ENCODE data around the gene LOX. TPM values are rescaled to one million over a fixed set of nuclear protein-coding genes. Genes with fewer than 3 reads are reported as not detected.
A peak's percentile ranks its signal among the peaks of the same experiment; 100 is the strongest.

LOX gene, protein sequence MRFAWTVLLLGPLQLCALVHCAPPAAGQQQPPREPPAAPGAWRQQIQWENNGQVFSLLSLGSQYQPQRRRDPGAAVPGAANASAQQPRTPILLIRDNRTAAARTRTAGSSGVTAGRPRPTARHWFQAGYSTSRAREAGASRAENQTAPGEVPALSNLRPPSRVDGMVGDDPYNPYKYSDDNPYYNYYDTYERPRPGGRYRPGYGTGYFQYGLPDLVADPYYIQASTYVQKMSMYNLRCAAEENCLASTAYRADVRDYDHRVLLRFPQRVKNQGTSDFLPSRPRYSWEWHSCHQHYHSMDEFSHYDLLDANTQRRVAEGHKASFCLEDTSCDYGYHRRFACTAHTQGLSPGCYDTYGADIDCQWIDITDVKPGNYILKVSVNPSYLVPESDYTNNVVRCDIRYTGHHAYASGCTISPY
- polyA plus RNA-seq (2013, experiment 1 of 2) = 257 TPM
- 186 TPM for polyA plus RNA-seq (2013, experiment 2 of 2)

DNA sequence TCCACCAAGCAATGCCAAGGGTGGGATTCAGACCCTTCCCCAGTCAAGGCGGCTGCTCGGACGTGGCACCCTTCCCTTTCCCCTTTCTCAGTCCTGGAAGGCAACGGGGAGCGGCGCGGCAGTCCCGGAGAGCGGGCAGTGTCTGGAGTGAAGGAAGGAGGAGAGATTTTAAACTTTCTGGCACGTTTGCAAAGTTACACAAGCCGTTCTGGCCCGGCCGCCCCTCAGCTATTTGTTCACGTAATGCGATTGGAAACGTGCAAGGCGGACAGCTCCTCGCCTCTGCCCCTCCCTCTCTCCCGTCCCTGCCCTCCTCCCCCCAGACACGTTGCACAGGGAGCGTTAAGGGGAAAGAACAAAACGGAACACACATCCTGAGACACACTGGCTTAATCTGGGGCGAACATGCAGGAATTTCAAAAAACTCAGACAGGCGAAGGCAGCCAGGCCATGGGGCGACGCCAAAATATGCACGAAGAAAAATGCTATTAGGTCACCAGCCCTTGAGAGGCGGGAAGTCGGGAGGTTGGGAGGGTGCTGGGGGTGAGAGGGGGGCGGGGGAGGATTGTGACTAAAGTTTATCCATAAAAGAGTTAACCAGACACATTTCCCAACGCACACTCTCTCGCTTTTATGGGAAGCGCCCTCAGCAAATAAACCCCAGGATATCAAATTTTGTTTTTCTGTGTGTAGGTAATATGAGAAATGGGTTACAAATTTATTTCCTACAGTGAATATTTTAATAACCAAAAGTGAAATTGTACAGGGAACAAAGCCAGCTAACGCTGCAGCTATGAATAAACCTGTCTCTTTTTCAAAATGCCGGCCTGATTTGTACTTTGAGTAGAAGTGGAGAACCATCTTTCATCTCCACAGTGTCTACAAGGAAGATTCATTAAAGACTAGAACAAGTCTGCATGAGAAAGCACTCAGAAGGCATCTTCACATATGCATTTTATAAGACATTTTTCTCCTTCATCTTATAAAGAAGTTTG lies at the start of gene LOX:
LOX (minus strand) TSS at position 144 of the 995 bp plus-strand sequence. CDS start 274 bp downstream, outside the sequence.
- Histone ChIP-seq H3K4me1 (ENCODE audit: control insufficient read depth, insufficient read depth, low read length, poor library complexity, severe bottlenecking) (peaks cover 30% of the 10 kb centered on the region), H3K4me3 (ENCODE audit: extremely low read depth, insufficient read depth, low read length, poor library complexity, severe bottlenecking) (peak within 1 kb of the TSS; percentile 73), H3K27ac (ENCODE audit: low read depth, low read length, severe bottlenecking) (peak within 1 kb of the TSS; percentile 88), H3K9me3 (ENCODE audit: control insufficient read depth, low read length) (no peaks in the 10 kb centered on the region), H3K36me3 (ENCODE audit: control insufficient read depth, insufficient read depth, low read length) (peaks cover 22% of the 10 kb centered on the region)
- WGBS, 2 experiments (ENCODE audit: insufficient coverage in 2 of 2) = 0 to 14% methylated on average over 10 to 13 of the region's 35 CpGs

DNA sequence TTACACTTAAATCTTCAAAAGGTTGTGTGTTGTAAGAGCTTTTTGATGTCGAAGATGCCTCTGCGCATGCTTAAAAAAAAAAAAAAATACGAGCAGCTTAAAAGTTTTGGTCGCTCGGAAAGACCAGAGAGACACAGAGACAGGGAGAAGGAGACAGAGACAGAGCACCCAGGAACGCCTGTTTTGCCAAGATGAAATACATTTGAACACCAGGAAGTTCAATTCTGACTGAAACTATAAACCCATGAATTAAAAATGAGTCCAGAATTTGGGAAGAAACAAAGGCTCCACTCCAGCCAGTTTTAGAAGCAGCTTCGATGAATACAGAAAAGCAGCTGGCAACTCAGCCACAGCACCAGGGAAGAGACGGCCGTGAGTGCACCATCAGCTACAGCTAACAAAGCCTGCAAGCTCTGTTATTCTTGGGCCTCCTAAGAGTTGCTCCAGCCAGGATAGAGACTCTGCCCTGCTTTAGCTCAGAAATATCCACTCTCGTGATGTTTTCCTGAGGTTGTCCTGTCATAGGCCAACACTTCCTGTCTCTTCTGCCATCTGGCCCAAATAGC lies 48.8 kb upstream of the LOX start:
- H3K4me3 ChIP-seq (ENCODE audit: extremely low read depth, insufficient read depth, low read length, poor library complexity, severe bottlenecking) = no peak overlapping the region

DNA sequence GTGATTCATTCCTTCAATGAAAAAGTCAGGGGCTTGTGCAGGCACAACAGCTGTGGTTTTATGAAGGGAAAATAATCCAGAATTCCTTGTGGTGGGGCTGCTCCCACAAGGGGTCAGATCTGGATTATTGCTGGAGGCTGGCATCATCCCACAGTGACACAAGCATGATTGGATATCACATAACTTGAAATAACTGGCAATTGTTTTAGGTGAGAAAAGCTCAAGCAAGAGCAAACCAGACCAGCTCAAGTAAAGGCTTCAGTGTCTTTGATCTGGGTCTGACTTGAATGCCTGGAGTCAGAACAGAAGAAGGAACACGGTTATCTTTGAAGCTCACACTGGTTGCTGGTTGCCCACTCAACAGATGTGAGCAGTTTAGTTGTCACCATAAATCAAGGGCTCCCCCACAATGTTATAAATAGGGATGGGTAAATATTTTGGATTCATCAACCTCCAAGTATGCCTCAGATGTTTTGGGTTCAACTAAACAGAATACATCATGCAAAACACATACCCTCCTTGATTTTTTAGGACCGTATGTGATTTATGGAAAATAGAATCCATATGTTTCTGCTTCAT lies 48.2 kb upstream of the LOX start:
- Histone ChIP-seq H3K4me3 (ENCODE audit: extremely low read depth, insufficient read depth, low read length, poor library complexity, severe bottlenecking) (no peak overlapping the region), H3K36me3 (ENCODE audit: control insufficient read depth, insufficient read depth, low read length) (no peaks in the 10 kb centered on the region), H3K27ac (ENCODE audit: low read depth, low read length, severe bottlenecking) (peak overlapping the region; percentile 84), H3K9me3 (ENCODE audit: control insufficient read depth, low read length) (no peaks in the 10 kb centered on the region), H3K4me1 (ENCODE audit: control insufficient read depth, insufficient read depth, low read length, poor library complexity, severe bottlenecking) (peaks cover 18% of the 10 kb centered on the region)
- WGBS, 2 experiments (ENCODE audit: insufficient coverage in 2 of 2) = 67 to 100% methylated on average over 1 of the region's 2 CpGs

More for the DNA sequence above, 48.8 kb upstream of the LOX start:
- H3K4me1 ChIP-seq (ENCODE audit: control insufficient read depth, insufficient read depth, low read length, poor library complexity, severe bottlenecking) = peaks cover 18% of the 10 kb centered on the region
- H3K36me3 ChIP-seq (ENCODE audit: control insufficient read depth, insufficient read depth, low read length) = no peaks in the 10 kb centered on the region
- 93 to 100% methylated on average over 7 to 8 of the region's 10 CpGs for WGBS, 2 experiments (ENCODE audit: insufficient coverage in 2 of 2)
- H3K9me3 ChIP-seq (ENCODE audit: control insufficient read depth, low read length) = no peaks in the 10 kb centered on the region
- peak overlapping the region; percentile 84 for H3K27ac ChIP-seq (ENCODE audit: low read depth, low read length, severe bottlenecking)

DNA sequence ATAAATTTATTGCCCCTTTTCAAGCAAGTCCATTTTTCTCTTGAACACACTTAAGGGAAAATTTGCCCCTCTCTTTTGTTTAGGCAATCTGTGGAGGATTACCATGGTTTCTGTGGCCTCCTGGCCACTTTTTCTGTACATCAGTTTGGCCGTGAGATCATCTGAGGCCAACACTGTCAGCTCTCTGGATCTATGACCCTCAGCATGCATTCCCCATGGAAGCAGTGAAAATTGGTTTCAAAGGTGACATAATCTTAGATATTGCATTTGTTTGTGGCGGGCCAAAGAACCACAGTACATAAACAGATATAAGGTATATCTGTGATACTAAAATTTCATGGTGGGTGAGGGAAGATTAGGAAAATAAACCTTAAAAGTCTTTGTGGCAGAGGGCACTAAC lies 46.7 kb upstream of the LOX start:
- 88 to 100% methylated on average over 1 of the region's 2 CpGs for WGBS, 2 experiments (ENCODE audit: insufficient coverage in 2 of 2)
- Histone ChIP-seq H3K4me1 (ENCODE audit: control insufficient read depth, insufficient read depth, low read length, poor library complexity, severe bottlenecking) (peaks cover 14% of the 10 kb centered on the region), H3K36me3 (ENCODE audit: control insufficient read depth, insufficient read depth, low read length) (no peaks in the 10 kb centered on the region), H3K9me3 (ENCODE audit: control insufficient read depth, low read length) (no peaks in the 10 kb centered on the region), H3K4me3 (ENCODE audit: extremely low read depth, insufficient read depth, low read length, poor library complexity, severe bottlenecking) (no peak overlapping the region), H3K27ac (ENCODE audit: low read depth, low read length, severe bottlenecking) (no peak overlapping the region)

DNA sequence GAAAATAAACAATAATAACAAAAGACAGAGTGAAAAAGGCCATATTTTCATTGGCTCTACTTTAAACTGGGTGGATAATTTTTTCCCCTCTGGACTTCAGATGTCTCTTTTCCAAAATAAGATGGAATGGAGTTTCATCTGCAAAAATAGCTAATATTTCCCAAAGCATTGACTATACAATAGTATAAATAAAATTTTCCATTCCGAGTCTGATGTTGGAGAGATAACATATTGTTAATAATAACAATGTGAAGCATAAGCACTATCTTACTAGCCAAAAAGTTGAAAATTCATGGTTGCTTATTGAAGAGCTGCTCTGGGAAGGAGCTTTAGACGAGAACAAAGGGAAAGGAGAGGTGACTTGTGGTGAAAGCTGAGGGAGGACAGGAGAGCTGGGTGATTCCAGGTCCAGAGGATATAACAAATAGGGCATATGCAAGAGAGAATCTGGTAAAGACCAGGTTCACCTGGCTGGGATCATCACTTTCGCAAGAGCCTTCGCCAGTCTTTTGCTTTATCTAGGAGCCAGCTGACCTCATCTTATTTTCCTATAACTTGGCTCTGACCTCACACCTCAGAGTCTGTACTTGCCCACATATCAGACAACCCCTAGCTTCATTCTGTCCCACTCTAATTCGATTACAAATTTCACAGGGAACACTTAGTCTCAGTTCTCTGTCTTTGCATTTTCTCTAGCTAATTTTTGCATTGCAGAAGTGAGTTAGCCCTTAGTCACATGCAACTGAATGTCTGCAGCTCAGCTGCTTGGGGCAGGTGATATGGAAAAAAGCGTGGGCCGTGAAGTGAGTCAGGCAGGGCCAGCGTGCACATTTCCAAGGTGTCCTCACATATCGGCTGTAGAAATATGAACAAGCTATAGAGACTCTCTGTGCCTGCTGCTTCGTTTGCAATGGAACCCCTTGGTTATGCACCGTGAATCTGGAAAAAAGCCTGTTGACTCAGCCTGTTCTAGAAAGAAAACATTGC lies 43.7 kb upstream of the LOX start:
- no peaks in the 10 kb centered on the region for H3K36me3 ChIP-seq (ENCODE audit: control insufficient read depth, insufficient read depth, low read length)
- no peak overlapping the region for H3K27ac ChIP-seq (ENCODE audit: low read depth, low read length, severe bottlenecking)
- H3K9me3 ChIP-seq (ENCODE audit: control insufficient read depth, low read length) = no peaks in the 10 kb centered on the region
- H3K4me1 ChIP-seq (ENCODE audit: control insufficient read depth, insufficient read depth, low read length, poor library complexity, severe bottlenecking) = peaks cover 10% of the 10 kb centered on the region
- 88 to 91% methylated on average over 9 to 10 of the region's 11 CpGs for WGBS, 2 experiments (ENCODE audit: insufficient coverage in 2 of 2)
- no peak overlapping the region for H3K4me3 ChIP-seq (ENCODE audit: extremely low read depth, insufficient read depth, low read length, poor library complexity, severe bottlenecking)

DNA sequence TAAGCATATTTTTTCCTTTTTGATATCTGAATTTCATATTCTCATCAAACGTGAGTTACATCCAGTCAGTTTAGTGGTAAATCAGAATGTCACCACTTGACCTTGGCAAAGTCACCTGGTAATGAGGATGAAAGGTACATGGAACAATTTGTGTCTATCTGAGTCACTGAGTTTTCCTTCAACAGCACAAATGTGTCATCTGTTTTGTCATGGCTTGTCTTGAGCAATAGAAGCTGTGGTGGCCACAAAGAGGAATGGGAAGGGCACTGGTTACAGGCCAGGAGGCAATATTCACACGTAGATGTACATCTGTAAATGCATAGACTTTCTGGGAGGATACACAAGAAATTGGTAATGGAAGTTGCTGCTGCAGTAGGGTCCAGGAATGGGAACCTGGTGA lies 42.9 kb upstream of the LOX start:
- 100% methylated on average over 1 of the region's 2 CpGs for WGBS, 2 experiments (ENCODE audit: insufficient coverage in 2 of 2)
- H3K27ac ChIP-seq (ENCODE audit: low read depth, low read length, severe bottlenecking) = no peak overlapping the region

DNA sequence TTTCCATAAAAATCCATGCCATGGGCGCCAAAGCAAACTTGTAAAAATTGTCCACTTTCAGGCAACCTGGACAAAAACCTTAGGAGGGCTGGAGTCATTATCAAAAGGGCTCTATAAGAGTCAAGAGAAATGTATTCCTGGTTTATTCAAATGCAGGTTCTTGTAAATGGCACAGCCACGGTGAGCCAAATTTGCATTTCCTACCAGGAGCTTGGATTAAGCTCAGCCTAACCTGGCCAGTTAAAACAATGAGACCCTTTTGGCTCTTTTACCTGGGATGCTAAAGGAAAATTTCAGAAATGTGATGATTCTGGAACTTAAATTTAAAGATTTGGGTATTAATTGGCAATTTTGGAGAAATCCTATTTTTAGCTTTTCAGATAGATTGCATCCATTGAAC lies 42.4 kb upstream of the LOX start:
- H3K4me1 ChIP-seq (ENCODE audit: control insufficient read depth, insufficient read depth, low read length, poor library complexity, severe bottlenecking) = no peaks in the 10 kb centered on the region
- no peak overlapping the region for H3K4me3 ChIP-seq (ENCODE audit: extremely low read depth, insufficient read depth, low read length, poor library complexity, severe bottlenecking)
- no peaks in the 10 kb centered on the region for H3K36me3 ChIP-seq (ENCODE audit: control insufficient read depth, insufficient read depth, low read length)
- no peaks in the 10 kb centered on the region for H3K9me3 ChIP-seq (ENCODE audit: control insufficient read depth, low read length)
- H3K27ac ChIP-seq (ENCODE audit: low read depth, low read length, severe bottlenecking) = no peak overlapping the region
- WGBS, 2 experiments (ENCODE audit: insufficient coverage in 2 of 2) = 56 to 68% methylated on average over 1 to 2 of the region's 2 CpGs

More for the DNA sequence above, 42.9 kb upstream of the LOX start:
- Histone ChIP-seq H3K4me3 (ENCODE audit: extremely low read depth, insufficient read depth, low read length, poor library complexity, severe bottlenecking) (no peak overlapping the region), H3K9me3 (ENCODE audit: control insufficient read depth, low read length) (no peaks in the 10 kb centered on the region), H3K36me3 (ENCODE audit: control insufficient read depth, insufficient read depth, low read length) (no peaks in the 10 kb centered on the region), H3K4me1 (ENCODE audit: control insufficient read depth, insufficient read depth, low read length, poor library complexity, severe bottlenecking) (peaks cover 2% of the 10 kb centered on the region)

DNA sequence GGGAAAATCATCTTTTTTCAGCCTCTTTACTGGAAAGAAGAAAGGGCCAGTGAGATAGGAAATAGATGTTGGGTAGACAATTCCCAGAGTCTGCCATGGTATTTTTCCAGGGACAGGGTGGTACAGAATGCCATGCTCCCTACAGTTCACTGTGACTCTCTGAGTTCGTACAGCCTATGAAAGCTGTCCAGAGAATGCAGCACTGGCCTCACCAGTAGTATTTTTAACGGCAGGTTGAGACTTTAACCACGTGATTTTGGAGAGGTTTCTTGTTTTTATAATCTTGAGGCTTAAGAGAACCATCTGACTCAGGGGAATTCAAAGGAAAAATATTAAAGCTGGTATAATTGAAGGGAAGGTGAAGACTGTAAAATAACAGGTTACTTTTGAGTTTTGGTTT lies 41.1 kb upstream of the LOX start:
- no peaks in the 10 kb centered on the region for H3K9me3 ChIP-seq (ENCODE audit: control insufficient read depth, low read length)
- no peaks in the 10 kb centered on the region for H3K4me1 ChIP-seq (ENCODE audit: control insufficient read depth, insufficient read depth, low read length, poor library complexity, severe bottlenecking)
- no peaks in the 10 kb centered on the region for H3K36me3 ChIP-seq (ENCODE audit: control insufficient read depth, insufficient read depth, low read length)
- H3K4me3 ChIP-seq (ENCODE audit: extremely low read depth, insufficient read depth, low read length, poor library complexity, severe bottlenecking) = no peak overlapping the region
- no peak overlapping the region for H3K27ac ChIP-seq (ENCODE audit: low read depth, low read length, severe bottlenecking)
- WGBS, 2 experiments (ENCODE audit: insufficient coverage in 2 of 2) = 89% methylated on average over 3 of the region's 3 CpGs; no CpG with 5 or more reads in 1 of the 2 experiments

DNA sequence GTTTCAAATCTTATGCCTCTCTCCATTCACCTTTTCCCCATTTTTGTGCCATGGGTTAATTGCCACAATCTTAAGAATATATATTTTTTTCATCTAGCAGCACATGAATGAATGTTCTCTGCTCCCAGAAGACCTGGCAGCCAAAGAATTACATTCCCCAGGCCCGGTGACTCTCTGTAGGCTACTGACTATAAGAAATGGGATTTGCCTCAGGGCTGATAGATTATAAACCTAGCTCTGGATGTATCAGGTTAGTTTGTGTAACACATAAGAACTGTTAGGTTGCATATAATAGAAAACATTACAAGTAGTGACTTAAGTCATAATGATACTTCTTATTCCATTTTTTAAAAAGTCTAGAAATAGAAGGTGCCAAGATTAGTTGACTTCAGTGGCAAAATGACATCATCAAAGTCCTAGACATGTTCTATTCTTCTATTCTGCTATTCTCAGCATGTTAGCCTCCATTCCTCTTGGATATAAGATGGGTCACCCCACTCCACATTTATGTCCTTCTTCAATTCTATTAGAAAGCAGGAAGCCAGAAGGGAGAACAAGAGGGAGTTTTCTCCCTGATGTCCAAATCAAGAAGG lies 40.4 kb upstream of the LOX start:
- H3K36me3 ChIP-seq (ENCODE audit: control insufficient read depth, insufficient read depth, low read length) = no peaks in the 10 kb centered on the region
- no peaks in the 10 kb centered on the region for H3K9me3 ChIP-seq (ENCODE audit: control insufficient read depth, low read length)
- no CpG with 5 or more reads among the region's 1 CpG for WGBS, 2 experiments (ENCODE audit: insufficient coverage in 2 of 2)
- H3K4me1 ChIP-seq (ENCODE audit: control insufficient read depth, insufficient read depth, low read length, poor library complexity, severe bottlenecking) = no peaks in the 10 kb centered on the region
- no peak overlapping the region for H3K27ac ChIP-seq (ENCODE audit: low read depth, low read length, severe bottlenecking)
- H3K4me3 ChIP-seq (ENCODE audit: extremely low read depth, insufficient read depth, low read length, poor library complexity, severe bottlenecking) = no peak overlapping the region

All from mesodermal cell (in vitro differentiated cells).